B cell (primary cell): ENCODE measurements around the gene SIAH3. TPM values are rescaled to one million over a fixed set of nuclear protein-coding genes. Genes with fewer than 3 reads are reported as not detected.

Experiments
- ATAC-seq: fragments of 200-7000 bp; cut with Tn5 transposase; one replicate; pipeline ENCODE4 v1.10.0; 2021; ENCODE audit warnings: low read depth, mild to moderate bottlenecking, moderate number of reproducible peaks, moderate library complexity
- CTCF ChIA-PET: fragments of 350-600 bp; sonication (Branson Sonifier 250); formaldehyde crosslinking; loops from one replicate; lab custom pipeline; 2021; ENCODE audit warnings: antibody characterized with exemption, inconsistent platforms; lab: Charles Lee
- POLR2A ChIA-PET: fragments of 350-600 bp; sonication (Branson Sonifier 250); formaldehyde crosslinking; loops from one replicate; lab custom pipeline; 2021; ENCODE audit warnings: antibody characterized with exemption; lab: Charles Lee
- DNase-seq: peaks from one replicate; pipeline ENCODE4 v3.0.0; 2013
- H2AFZ ChIP-seq: 2 replicates; pipeline ENCODE4 v1.6.1; 2012; ENCODE audit warnings: mild to moderate bottlenecking, low read depth, low read length; ENCODE audit not compliant: insufficient read depth, poor library complexity, severe bottlenecking
- H3K27ac ChIP-seq, 2 donors: 1 replicate in 1 of 2; 2 replicates in 1 of 2; pipeline ENCODE4 v1.5.1; 2012 to 2013; ENCODE audit warnings: low read length in 2 of 2, mild to moderate bottlenecking in 2 of 2, moderate library complexity in 1 of 2
- H3K27me3 ChIP-seq, 4 experiments: fragments of 200-600 bp in 1 of 4; sonication (generic) in 1 of 4; replicated peaks in 1 of 4; 1 replicate in 2 of 4; 2 replicates in 2 of 4; pipeline versions ENCODE4 v1.6.1 to v1.7.0; 2013 to 2016; ENCODE audit warnings: low read length in 3 of 4, mild to moderate bottlenecking in 2 of 4, mixed read lengths in 1 of 4, moderate library complexity in 1 of 4; ENCODE audit not compliant: insufficient read depth in 4 of 4, control insufficient read depth in 3 of 4; ENCODE audit errors: control extremely low read depth in 1 of 4
- H3K36me3 ChIP-seq, 2 experiments: replicated peaks in 1 of 2; 1 replicate in 1 of 2; 2 replicates in 1 of 2; pipeline versions ENCODE4 v1.6.1 to v1.7.1; 2013; ENCODE audit warnings: low read length in 1 of 2; ENCODE audit not compliant: insufficient read depth in 2 of 2, control insufficient read depth in 1 of 2; ENCODE audit errors: control extremely low read depth in 1 of 2, extremely low read depth in 1 of 2
- H3K4me1 ChIP-seq, 2 donors: fragments of 200-600 bp in 1 of 2; sonication (generic) in 1 of 2; 1 replicate in 1 of 2; 2 replicates in 1 of 2; pipeline versions ENCODE4 v1.5.1 to v1.6.1; 2013 to 2017; ENCODE audit warnings: low read length in 2 of 2; ENCODE audit not compliant: control insufficient read depth in 2 of 2, insufficient read depth in 2 of 2
- H3K4me2 ChIP-seq: replicated peaks from 2 replicates; pipeline ENCODE3; 2012; ENCODE audit warnings: mild to moderate bottlenecking, low read depth, low read length; ENCODE audit not compliant: poor library complexity, severe bottlenecking
- H3K4me3 ChIP-seq, 5 experiments: fragments of 200-600 bp in 1 of 5; sonication (generic) in 1 of 5; 1 replicate in 3 of 5; 2 replicates in 2 of 5; pipeline versions ENCODE4 v1.5.1 to v1.7.0; 2011 to 2016; ENCODE audit warnings: low read length in 4 of 5, mild to moderate bottlenecking in 4 of 5, low read depth in 2 of 5, control low read depth in 1 of 5, moderate library complexity in 1 of 5; ENCODE audit not compliant: insufficient read depth in 1 of 5; ENCODE audit errors: control extremely low read depth in 1 of 5, extremely low read depth in 1 of 5
- H3K79me2 ChIP-seq: fragments of 200-600 bp; sonication (generic); one replicate; pipeline ENCODE4 v1.6.0; 2016; ENCODE audit warnings: low read length; ENCODE audit not compliant: control insufficient read depth, insufficient read depth
- H3K9ac ChIP-seq: fragments of 200-600 bp; sonication (generic); 2 replicates; pipeline ENCODE4 v1.6.1; 2017; ENCODE audit warnings: mild to moderate bottlenecking, low read length, moderate library complexity
- H3K9me3 ChIP-seq, 3 donors: one replicate each; pipeline versions ENCODE4 v1.6.1 to v1.7.1; 2013; ENCODE audit warnings: low read length in 2 of 3; ENCODE audit not compliant: control insufficient read depth in 2 of 3, insufficient read depth in 1 of 3; ENCODE audit errors: control extremely low read depth in 1 of 3
- H4K20me1 ChIP-seq: 2 replicates; pipeline ENCODE4 v1.6.0; 2012; ENCODE audit warnings: mild to moderate bottlenecking, low read length; ENCODE audit not compliant: insufficient read depth, control insufficient read depth, poor library complexity, severe bottlenecking
- H3K27ac Mint-ChIP-seq: one replicate; pipeline ENCODE4 v1.8.0; 2021; ENCODE audit warnings: mixed read lengths
- H3K27me3 Mint-ChIP-seq: one replicate; pipeline ENCODE4 v1.8.0; 2021; ENCODE audit warnings: mixed read lengths
- H3K4me1 Mint-ChIP-seq: one replicate; pipeline ENCODE4 v1.8.0; 2021; ENCODE audit warnings: mixed read lengths
- H3K4me3 Mint-ChIP-seq: one replicate; pipeline ENCODE4 v1.8.0; 2021; ENCODE audit warnings: mixed read lengths
- H3K9me3 Mint-ChIP-seq: one replicate; pipeline ENCODE4 v1.8.0; 2022; ENCODE audit warnings: mixed read lengths; ENCODE audit not compliant: insufficient read depth
- CTCF ChIP-seq: fragments of 200-600 bp; IDR thresholded peaks from one replicate; pipeline ENCODE4 v1.8.0; 2022; ENCODE audit warnings: antibody characterized with exemption, mild to moderate bottlenecking
- EZH2 ChIP-seq: IDR thresholded peaks from 2 replicates; pipeline ENCODE4 v1.6.1; 2012; ENCODE audit warnings: borderline replicate concordance, low read depth, mild to moderate bottlenecking, moderate library complexity, low read length; ENCODE audit not compliant: insufficient read depth, poor library complexity, severe bottlenecking
- WGBS: methylation state at CpG from one replicate; pipeline ENCODE4 v1.1.5; 2013; ENCODE audit warnings: missing lambda C conversion rate; ENCODE audit not compliant: insufficient coverage; 5-methylcytosine and 5-hydroxymethylcytosine counted together
- intact Hi-C: fragments of 100-400 bp; cut with micrococcal nuclease; formaldehyde crosslinking; loops from one replicate; pipeline ENCODE4 v1.10.0; 2022
- polyA plus RNA-seq: library from polyadenylated mRNA; depleted of rRNA; stranded (reverse); fragments of >200 nt; gene quantifications from 2 replicates; pipeline ENCODE4 v1.2.3, GENCODE V29; 2012
- total RNA-seq, 2 donors: library from RNA; stranded (reverse); fragments of 120-200 nt in 1 of 2; gene quantifications; 1 replicate in 1 of 2; 2 replicates in 1 of 2; pipeline versions ENCODE4 v1.2.3 to v1.2.4, GENCODE V29; 2013 to 2022

The SIAH3 gene
- total and polyA plus RNA-seq, 2 donors (not counting 1 experiment from before 2014, with no cell fraction given): not detected

GRCh38 chr13:45783346-45784043, 68.1 kb downstream of the SIAH3 start:
- Histone ChIP-seq H2AFZ (no peak overlapping the region), H3K79me2 (no peaks in the 10 kb centered on the region), H3K9ac (no peak overlapping the region), H3K4me1 (no peaks in the 10 kb centered on the region), H3K4me2 (no peak overlapping the region), H3K27me3 (no peaks in the 10 kb centered on the region), H3K36me3 (no peaks in the 10 kb centered on the region), H3K4me3 (no peak overlapping the region), H3K9me3 (no peaks in the 10 kb centered on the region), H3K27ac (no peak overlapping the region), H4K20me1 (no peaks in the 10 kb centered on the region)
- 97% methylated on average over 28 of the region's 35 CpGs for WGBS
- POLR2A ChIA-PET: no interaction called here
- Mint-ChIP-seq H3K27ac (no peak overlapping the region), H3K4me1 (no peaks in the 10 kb centered on the region), H3K9me3 (no peaks in the 10 kb centered on the region), H3K27me3 (peaks cover 15% of the 10 kb centered on the region), H3K4me3 (no peak overlapping the region)
- CTCF ChIA-PET: interaction anchor here (0.7 kb wide), 1 partner anchor 1143 kb away, joined by 3 read pairs; no protein-coding TSS in a partner anchor
- intact Hi-C loops: no loop called here
- DNase-seq (no peak), ATAC-seq (no peak)
- TF ChIP-seq EZH2 (no peak), CTCF (no peak)

- POLR2A ChIA-PET: no interaction called here
- TF ChIP-seq CTCF (no peak), EZH2 (no peak)
- no peaks in the 10 kb centered on the region for H4K20me1 ChIP-seq
- Mint-ChIP-seq H3K27me3 (peaks cover 14% of the 10 kb centered on the region), H3K4me1 (no peaks in the 10 kb centered on the region), H3K9me3 (no peaks in the 10 kb centered on the region), H3K27ac (no peak overlapping the region), H3K4me3 (no peak overlapping the region)
- no peaks in the 10 kb centered on the region for H3K4me1 ChIP-seq
- no peaks in the 10 kb centered on the region for H3K79me2 ChIP-seq
- no peaks in the 10 kb centered on the region for H3K9me3 ChIP-seq
- H2AFZ ChIP-seq: peak overlapping the region; percentile 8
- DNase-seq: no peak
- H3K27me3 ChIP-seq: no peaks in the 10 kb centered on the region
- WGBS: 83% methylated on average over 6 of the region's 9 CpGs
- H3K9ac ChIP-seq: no peak overlapping the region
- intact Hi-C loops: no loop called here
- no peak for ATAC-seq
- no peaks in the 10 kb centered on the region for H3K36me3 ChIP-seq
- CTCF ChIA-PET: no interaction called here
- no peak overlapping the region for H3K4me2 ChIP-seq
- no peak overlapping the region for H3K27ac ChIP-seq
- H3K4me3 ChIP-seq: no peak overlapping the region
These were observed 69.1 kb downstream of the SIAH3 start for GRCh38 chr13:45782327-45783045.
